Motor neuron (in vitro differentiated cells): ENCODE data around the gene SEL1L. TPM values are rescaled to one million over a fixed set of nuclear protein-coding genes. Genes with fewer than 3 reads are reported as not detected.
A peak's percentile ranks its signal among the peaks of the same experiment; 100 is the strongest.
"Not testable (repeated sequence)": the region's sequence is repeated elsewhere in the genome, so short reads cannot be mapped to it uniquely, and the experiment has no call there.

Experiments used
- ATAC-seq, 8 experiments: fragments of 200-7000 bp; cut with Tn5 transposase; replicated peaks in 6 of 8; 2 replicates each; pipeline ENCODE4 v1.8.0; 2021; ENCODE audit warnings: mild to moderate bottlenecking in 8 of 8, moderate library complexity in 8 of 8
- H3K27ac ChIP-seq, 2 donors: fragments of 250-450 bp; sonication (Bioruptor Pico); 2 replicates each; pipeline ENCODE4 v1.9.0; 2021; ENCODE audit warnings: antibody characterized with exemption in 2 of 2, mild to moderate bottlenecking in 2 of 2, moderate library complexity in 1 of 2
- H3K4me1 ChIP-seq, 2 donors: fragments of 250-450 bp; sonication (Bioruptor Pico); replicated peaks in 1 of 2; 2 replicates each; pipeline ENCODE4 v1.6.1; 2021; ENCODE audit warnings: antibody characterized with exemption in 2 of 2, mild to moderate bottlenecking in 2 of 2, moderate library complexity in 1 of 2
- H3K4me3 ChIP-seq, 5 donors: fragments of 250-450 bp; sonication (Bioruptor Pico); 2 replicates each; pipeline ENCODE4 v1.9.0; 2021; ENCODE audit warnings: antibody characterized with exemption in 5 of 5, mild to moderate bottlenecking in 5 of 5, moderate library complexity in 4 of 5
- WGBS, 10 experiments: fragments of 450-650 bp; shearing (Covaris generic); methylation state at CpG; one replicate each; pipeline ENCODE4 v1.0.0; 2022; 5-methylcytosine and 5-hydroxymethylcytosine counted together
- in situ Hi-C, 9 experiments: fragments of 400-800 bp; cut with MboI; loops; one replicate each; pipeline ENCODE4 v1.15.0; 2021; ENCODE audit warnings: low sequenced_read_pairs in 9 of 9, low pct_unique_long_range_greater_than_20kb in 2 of 9; ENCODE audit not compliant: unreplicated experiment in 9 of 9
- total RNA-seq, 8 experiments: library from RNA; unstranded; fragments of 300-600 nt; gene quantifications; 2 replicates each; pipeline versions ENCODE4 v1.2.3 to v1.2.4, GENCODE V29; 2022

The SEL1L gene
- total RNA-seq, 8 experiments from 2014 or later, result 27.9 to 109 (median 46.3) TPM

- Histone ChIP-seq H3K27ac (no peak overlapping the region), H3K4me1 (no peaks in the 10 kb centered on the region), H3K4me3 (no peak overlapping the region)
- ATAC-seq, result no peak
- 13 to 100% (median 77%) methylated on average over 1 to 3 of the region's 3 CpGs; no CpG with 5 or more reads in 1 of the 10 experiments for WGBS, 10 experiments
- in situ Hi-C loops, result no loop called here
These were observed 17.8 kb upstream of the SEL1L start for GRCh38 chr14:81551471-81551870.

DNA sequence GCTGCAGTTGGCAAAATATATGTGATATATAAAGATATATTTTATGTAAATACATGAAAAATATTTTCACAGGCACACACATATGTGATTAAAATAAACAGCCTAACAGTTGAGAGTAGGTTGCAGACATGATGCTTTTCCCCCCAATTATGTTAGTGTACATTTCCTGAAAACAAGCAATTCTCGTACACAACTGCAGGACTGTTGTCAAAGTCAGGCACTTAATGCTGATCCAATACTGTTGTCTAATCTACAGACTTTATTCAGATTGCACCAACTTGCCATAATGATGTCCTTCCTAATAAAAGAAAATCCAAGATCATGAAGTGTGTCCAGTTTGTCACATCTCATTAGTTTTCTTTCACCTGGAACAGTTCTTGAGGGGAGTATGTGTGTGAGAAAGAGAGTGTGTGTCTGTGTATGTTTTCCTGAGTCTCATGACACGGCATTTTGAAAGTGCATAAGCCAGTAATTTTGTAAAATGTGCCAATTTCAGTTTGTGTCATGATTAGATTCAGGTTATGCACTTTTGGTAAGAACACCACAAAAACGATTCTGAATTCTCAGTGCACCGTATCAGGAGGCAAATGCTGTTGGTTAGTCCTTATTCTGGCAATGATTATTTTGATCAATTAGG, 16.5 kb upstream of the SEL1L start:
- H3K4me1 ChIP-seq, result no peaks in the 10 kb centered on the region
- in situ Hi-C loops, result no loop called here
- no peak overlapping the region for H3K4me3 ChIP-seq
- ATAC-seq, result no peak
- H3K27ac ChIP-seq, result no peak overlapping the region
- 0 to 82% (median 35%) methylated on average over 1 to 4 of the region's 4 CpGs; no CpG with 5 or more reads in 2 of the 10 experiments for WGBS, 10 experiments

DNA sequence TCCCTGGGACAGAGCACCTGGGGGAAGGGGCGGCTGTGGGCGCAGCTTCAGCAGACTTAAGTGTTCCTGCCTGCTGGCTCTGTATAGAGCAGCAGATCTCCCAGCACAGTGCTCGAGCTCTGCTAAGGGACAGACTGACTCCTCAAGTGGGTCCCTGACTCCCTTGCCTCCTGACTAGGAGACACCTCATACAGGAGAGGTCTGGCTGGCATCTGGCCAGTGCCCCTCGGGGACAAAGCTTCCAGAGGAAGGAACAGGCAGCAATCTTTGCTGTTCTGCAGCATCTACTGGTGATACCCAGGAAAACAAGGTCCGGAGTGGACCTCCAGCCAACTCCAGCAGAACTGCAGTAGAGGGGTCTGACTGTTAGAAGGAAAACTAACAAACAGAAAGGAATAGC, 7.6 kb upstream of the SEL1L start:
- in situ Hi-C loops, H3K4me1 ChIP-seq, H3K27ac ChIP-seq, ATAC-seq, H3K4me3 ChIP-seq: not testable (repeated sequence)
- 43 to 80% (median 80%) methylated on average over 1 to 2 of the region's 5 CpGs; no CpG with 5 or more reads in 7 of the 10 experiments for WGBS, 10 experiments

GRCh38 chr14:81537193-81537592, 3.5 kb upstream of the SEL1L start:
- ATAC-seq, result no peak
- WGBS, 10 experiments, result 0 to 100% (median 80%) methylated on average over 1 to 2 of the region's 2 CpGs; no CpG with 5 or more reads in 1 of the 10 experiments
- in situ Hi-C loops, result no loop called here
- no peak overlapping the region for H3K27ac ChIP-seq
- peaks cover 0 to 10% of the 10 kb centered on the region in 2 donors for H3K4me1 ChIP-seq
- H3K4me3 ChIP-seq, result no peak overlapping the region

GRCh38 chr14:81536241-81536771, 2.7 kb upstream of the SEL1L start:
- WGBS, 10 experiments, result 0 to 83% (median 30%) methylated on average over 1 to 2 of the region's 2 CpGs; no CpG with 5 or more reads in 2 of the 10 experiments
- Histone ChIP-seq H3K4me3 (no peak overlapping the region), H3K4me1 (peaks cover 0 to 10% of the 10 kb centered on the region in 2 donors), H3K27ac (no peak overlapping the region)
- in situ Hi-C loops, result no loop called here
- no peak for ATAC-seq

- H3K27ac ChIP-seq, result no peak overlapping the region
- no peak for ATAC-seq
- in situ Hi-C loops, result no loop called here
- peaks cover 0 to 12% of the 10 kb centered on the region in 2 donors for H3K4me1 ChIP-seq
- 15 to 92% (median 53%) methylated on average over 1 to 3 of the region's 3 CpGs; no CpG with 5 or more reads in 2 of the 10 experiments for WGBS, 10 experiments
- no peak overlapping the region for H3K4me3 ChIP-seq
These were observed 1.9 kb upstream of the SEL1L start for GRCh38 chr14:81535396-81536164.

DNA sequence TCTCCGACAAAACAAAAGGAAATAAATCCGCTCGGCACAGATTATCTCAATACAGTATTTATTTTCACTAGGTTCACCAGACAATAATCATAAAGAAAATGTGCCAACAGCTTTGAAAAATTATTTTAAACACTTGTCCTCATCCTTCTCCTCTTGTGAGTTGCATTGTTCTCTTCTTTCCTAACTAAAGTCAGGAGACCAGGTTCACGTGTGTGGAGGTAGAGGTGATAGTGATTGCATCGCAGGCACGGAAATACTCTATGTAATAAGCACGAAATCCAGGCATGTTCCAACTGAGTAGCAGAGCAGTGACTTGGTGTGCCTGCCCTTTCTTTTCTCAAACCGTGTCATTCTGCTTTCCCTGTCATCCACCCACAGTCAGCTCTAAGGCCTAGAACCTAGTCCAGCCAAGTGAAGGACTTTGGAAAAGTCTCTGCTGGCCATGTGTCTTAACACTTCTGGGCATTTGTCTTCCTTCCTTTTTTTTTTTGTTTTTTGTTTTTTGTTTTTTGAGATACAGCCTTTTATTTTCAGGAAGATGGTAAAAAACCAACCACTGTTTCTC, 939 bp upstream of the SEL1L start:
- H3K4me3 ChIP-seq, result no peak overlapping the region
- H3K4me1 ChIP-seq, result peaks cover 8 to 21% of the 10 kb centered on the region in 2 donors
- 33 to 95% (median 79%) methylated on average over 2 to 8 of the region's 8 CpGs for WGBS, 10 experiments
- no peak for ATAC-seq
- H3K27ac ChIP-seq, result no peak overlapping the region
- in situ Hi-C loops, result no loop called here

DNA sequence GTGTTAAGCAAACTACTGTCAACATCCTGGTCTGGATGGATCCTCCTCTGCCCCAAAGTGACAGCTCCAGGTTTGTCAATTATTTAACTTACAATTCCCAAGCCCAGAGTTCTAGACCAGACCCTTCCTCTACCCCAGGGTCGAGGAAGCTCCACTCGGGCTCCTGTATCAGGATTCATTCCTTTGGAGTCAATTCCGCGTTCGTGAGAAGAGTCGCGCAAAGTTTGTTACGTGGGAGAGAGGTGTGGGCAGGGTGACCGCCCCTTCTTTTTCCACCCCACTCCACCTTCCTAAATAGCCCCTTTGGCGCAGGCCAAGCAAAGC, 479 bp downstream of the SEL1L start:
- ATAC-seq, result no peak
- peaks cover 17 to 31% of the 10 kb centered on the region in 2 donors for H3K4me1 ChIP-seq
- WGBS, 10 experiments, result 0 to 10% (median 0%) methylated on average over 1 to 3 of the region's 10 CpGs; no CpG with 5 or more reads in 4 of the 10 experiments
- H3K27ac ChIP-seq, result peak overlapping the region; percentile 33 to 58
- peak overlapping the region; percentile 59 to 80 (median 70) for H3K4me3 ChIP-seq
- in situ Hi-C loops, result no loop called here

DNA sequence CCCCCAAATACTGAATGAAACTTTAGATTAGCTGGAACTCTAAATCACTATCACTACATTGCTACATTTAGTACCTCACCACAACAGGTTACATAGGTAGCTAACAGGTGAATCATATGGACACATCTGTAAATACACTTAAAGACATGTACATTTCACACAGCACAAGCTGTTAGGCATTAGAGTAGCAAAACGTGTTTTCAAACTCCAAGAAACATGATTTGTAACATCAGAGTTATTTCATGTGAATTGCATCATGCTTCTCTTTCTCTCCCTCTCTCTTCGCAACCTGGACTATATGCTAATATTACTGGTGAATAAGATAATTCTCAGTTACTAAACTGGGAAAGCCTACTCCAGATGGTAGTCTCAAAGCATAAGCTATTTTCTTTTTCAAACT, 4.3 kb downstream of the SEL1L start:
- 0 to 67% (median 30%) methylated on average over 1 to 2 of the region's 2 CpGs; no CpG with 5 or more reads in 1 of the 10 experiments for WGBS, 10 experiments
- peak overlapping the region in 3 of 5 donors; percentile 3 to 12 (median 6) for H3K4me3 ChIP-seq
- ATAC-seq, result peak in 1 of 8 experiments; percentile 1
- peak overlapping the region; percentile 79 to 91 for H3K27ac ChIP-seq
- in situ Hi-C loops, result no loop called here
- H3K4me1 ChIP-seq, result peaks cover 26 to 35% of the 10 kb centered on the region in 2 donors

DNA sequence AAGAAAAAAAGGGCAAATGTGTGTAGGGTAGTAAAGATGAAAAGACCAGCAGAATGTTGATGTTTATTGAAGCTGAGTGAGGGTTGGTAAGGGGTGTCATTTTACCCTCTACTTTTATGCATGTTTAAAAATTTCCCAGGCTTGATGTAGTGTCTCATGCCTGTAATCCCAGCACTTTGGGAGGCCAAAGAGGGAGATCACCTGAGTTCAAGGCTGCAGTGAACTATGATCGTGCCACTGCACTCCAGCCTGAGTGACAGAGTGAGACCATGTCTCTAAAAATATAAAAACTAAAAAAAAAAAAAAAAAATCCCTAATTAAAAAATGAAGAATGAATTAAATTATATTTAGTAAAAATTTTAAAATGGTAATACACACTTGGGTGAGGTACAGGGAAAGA, 8.5 kb downstream of the SEL1L start:
- 67 to 100% (median 96%) methylated on average over 1 of the region's 1 CpG; no CpG with 5 or more reads in 2 of the 10 experiments for WGBS, 10 experiments
- in situ Hi-C loops, result no loop called here
- no peak for ATAC-seq

GRCh38 chr14:81523616-81524015, 10.0 kb downstream of the SEL1L start:
- 93 to 100% (median 100%) methylated on average over 1 to 2 of the region's 2 CpGs; no CpG with 5 or more reads in 6 of the 10 experiments for WGBS, 10 experiments
- Histone ChIP-seq H3K4me3 (no peak overlapping the region), H3K27ac (no peak overlapping the region), H3K4me1 (peaks cover 23% of the 10 kb centered on the region in 2 donors)
- in situ Hi-C loops, result no loop called here
- ATAC-seq, result no peak

More for the DNA sequence above, 8.5 kb downstream of the SEL1L start:
- no peak overlapping the region for H3K4me3 ChIP-seq
- no peak overlapping the region for H3K27ac ChIP-seq
- peaks cover 34% of the 10 kb centered on the region in 2 donors for H3K4me1 ChIP-seq

DNA sequence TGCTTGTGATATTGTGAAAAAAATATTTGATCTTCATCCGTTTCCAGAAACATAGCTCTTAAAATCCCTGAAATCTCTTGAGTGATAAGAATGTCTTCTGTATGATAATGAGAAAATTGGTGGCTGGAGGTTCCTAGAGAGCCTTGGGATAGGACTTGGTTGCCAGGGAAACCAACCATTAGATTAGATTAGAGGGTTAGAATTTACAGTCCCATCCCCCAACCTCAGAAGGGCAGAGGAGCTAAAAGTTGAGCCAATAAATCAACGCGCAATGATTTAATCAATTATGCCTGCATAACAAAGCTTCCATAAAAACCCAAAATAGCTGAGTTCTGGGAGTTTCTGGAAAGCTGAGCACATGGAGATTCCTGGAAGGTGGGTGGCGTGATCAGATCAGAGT, 10.6 kb downstream of the SEL1L start:
- WGBS, 10 experiments, result 89 to 100% (median 97%) methylated on average over 1 to 4 of the region's 4 CpGs; no CpG with 5 or more reads in 2 of the 10 experiments
- H3K4me3 ChIP-seq, result no peak overlapping the region
- in situ Hi-C loops, result no loop called here
- H3K4me1 ChIP-seq, result peaks cover 17 to 21% of the 10 kb centered on the region in 2 donors
- peak in 1 of 8 experiments; percentile 42 for ATAC-seq
- H3K27ac ChIP-seq, result no peak overlapping the region

DNA sequence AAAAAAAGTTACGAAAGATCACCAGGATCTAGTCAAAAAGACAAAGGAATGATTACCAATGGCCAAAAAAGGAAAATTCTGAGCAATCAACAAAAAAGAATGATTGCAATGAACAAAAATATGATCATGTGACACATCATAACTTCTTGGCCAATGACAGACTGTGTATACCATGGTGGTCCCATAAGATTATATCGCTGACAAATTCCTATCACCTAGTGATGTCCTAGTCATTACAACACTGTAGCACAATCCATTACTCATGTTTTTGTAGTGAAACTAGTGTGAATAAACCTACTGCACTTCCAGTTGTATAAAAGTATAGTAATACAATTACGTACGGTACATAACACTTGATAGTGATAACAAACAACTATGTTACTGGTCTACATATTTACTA, 12.3 kb downstream of the SEL1L start:
- in situ Hi-C loops, result no loop called here

More for the DNA sequence above, 12.3 kb downstream of the SEL1L start:
- no peak overlapping the region for H3K27ac ChIP-seq
- ATAC-seq, result no peak
- peaks cover 14 to 24% of the 10 kb centered on the region in 2 donors for H3K4me1 ChIP-seq
- no peak overlapping the region for H3K4me3 ChIP-seq
- WGBS, 10 experiments, result 93 to 100% (median 97%) methylated on average over 1 to 4 of the region's 4 CpGs
